RWPE2 (cell line): Measurements from ENCODE around the gene TRH.

ENCODE experiments used
- ATAC-seq: fragments of 200-7000 bp; cut with Tn5 transposase; 3 replicates; pipeline ENCODE4 v1.9.1; 2021; ENCODE audit warnings: low read depth
- DNase-seq: peaks from one replicate; pipeline ENCODE4 v3.0.0-alpha.2; 2020; ENCODE audit warnings: low spot score
- H3K27ac ChIP-seq: fragments of 450-650 bp; 2 replicates; pipeline ENCODE4 v1.5.1; 2017; ENCODE audit warnings: mild to moderate bottlenecking; ENCODE audit not compliant: poor library complexity, severe bottlenecking
- H3K27me3 ChIP-seq: fragments of 250-450 bp; sonication (Bioruptor Pico); 2 replicates; pipeline ENCODE4 v1.5.1; 2021; ENCODE audit warnings: mild to moderate bottlenecking, moderate library complexity; ENCODE audit not compliant: insufficient read depth, poor library complexity, severe bottlenecking
- H3K36me3 ChIP-seq: fragments of 250-450 bp; sonication (Bioruptor Pico); 2 replicates; pipeline ENCODE4 v1.5.1; 2020; ENCODE audit warnings: low read depth, mild to moderate bottlenecking, moderate library complexity
- H3K4me1 ChIP-seq: fragments of 250-450 bp; sonication (Bioruptor Pico); 2 replicates; pipeline ENCODE4 v1.5.1; 2021; ENCODE audit warnings: mild to moderate bottlenecking, moderate library complexity; ENCODE audit not compliant: insufficient read depth, poor library complexity, severe bottlenecking
- H3K4me3 ChIP-seq: fragments of 250-450 bp; sonication (Bioruptor Pico); 2 replicates; pipeline ENCODE4 v1.5.1; 2021; ENCODE audit warnings: mild to moderate bottlenecking, moderate library complexity; ENCODE audit not compliant: severe bottlenecking
- H3K9me3 ChIP-seq: fragments of 250-450 bp; sonication (Bioruptor Pico); 2 replicates; pipeline ENCODE4 v1.5.1; 2021; ENCODE audit warnings: mild to moderate bottlenecking, moderate library complexity; ENCODE audit not compliant: severe bottlenecking
- CTCF ChIP-seq: fragments of 450-650 bp; IDR thresholded peaks from one replicate; pipeline ENCODE4 v1.5.1; 2017; ENCODE audit warnings: mild to moderate bottlenecking, moderate library complexity; ENCODE audit not compliant: poor library complexity, severe bottlenecking

Gene TRH

GRCh38 chr3:129961141-129961541 lies 13.4 kb upstream of the TRH start:
- Histone ChIP-seq H3K9me3 (no peaks in the 10 kb centered on the region), H3K4me1 (no peaks in the 10 kb centered on the region), H3K4me3 (no peak overlapping the region), H3K36me3 (no peaks in the 10 kb centered on the region), H3K27ac (no peak overlapping the region), H3K27me3 (no peaks in the 10 kb centered on the region)
- ATAC-seq (no peak), DNase-seq (no peak)
- no peak for TF ChIP-seq CTCF

- DNase-seq (no peak), ATAC-seq (no peak)
- Histone ChIP-seq H3K27ac (no peak overlapping the region), H3K4me1 (no peaks in the 10 kb centered on the region), H3K9me3 (no peaks in the 10 kb centered on the region), H3K4me3 (no peak overlapping the region), H3K36me3 (no peaks in the 10 kb centered on the region), H3K27me3 (no peaks in the 10 kb centered on the region)
- no peak for TF ChIP-seq CTCF
These were observed 11.9 kb upstream of the TRH start for GRCh38 chr3:129962600-129962999.

GRCh38 chr3:129965937-129966336 lies 8.6 kb upstream of the TRH start:
- no peaks in the 10 kb centered on the region for H3K27me3 ChIP-seq
- no peak overlapping the region for H3K27ac ChIP-seq
- no peak for DNase-seq
- no peaks in the 10 kb centered on the region for H3K36me3 ChIP-seq
- no peak for ATAC-seq
- TF ChIP-seq CTCF: no peak
- no peaks in the 10 kb centered on the region for H3K9me3 ChIP-seq
- no peak overlapping the region for H3K4me3 ChIP-seq
- no peaks in the 10 kb centered on the region for H3K4me1 ChIP-seq

DNA sequence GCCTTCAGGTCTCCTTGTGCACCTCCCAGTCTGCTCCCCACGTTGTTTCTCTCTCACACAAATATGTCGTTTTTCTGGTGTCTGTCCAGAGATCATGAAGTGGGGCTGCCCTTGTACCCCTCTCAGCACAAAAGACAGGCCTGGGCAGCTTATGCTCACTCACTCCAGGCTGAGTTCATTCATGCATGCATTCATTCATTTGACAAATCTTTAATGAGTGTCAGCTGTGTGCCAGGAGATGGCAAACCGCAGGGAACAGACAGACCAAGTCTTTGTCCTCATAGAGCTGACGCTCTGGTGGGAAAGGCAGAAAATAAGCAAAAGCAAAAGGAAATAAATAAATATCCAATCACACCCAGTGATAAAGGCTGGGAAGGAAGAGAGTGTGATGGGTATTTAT lies 7.6 kb upstream of the TRH start:
- Histone ChIP-seq H3K4me1 (no peaks in the 10 kb centered on the region), H3K27me3 (peaks cover under 1% of the 10 kb centered on the region), H3K36me3 (no peaks in the 10 kb centered on the region), H3K4me3 (no peak overlapping the region), H3K27ac (no peak overlapping the region), H3K9me3 (no peaks in the 10 kb centered on the region)
- DNase-seq (no peak), ATAC-seq (no peak)
- TF ChIP-seq CTCF: no peak

GRCh38 chr3:129967761-129968160 lies 6.8 kb upstream of the TRH start:
- no peaks in the 10 kb centered on the region for H3K4me1 ChIP-seq
- H3K36me3 ChIP-seq: no peaks in the 10 kb centered on the region
- ATAC-seq (no peak), DNase-seq (no peak)
- H3K27me3 ChIP-seq: peaks cover 9% of the 10 kb centered on the region
- no peak overlapping the region for H3K4me3 ChIP-seq
- no peak for TF ChIP-seq CTCF
- no peaks in the 10 kb centered on the region for H3K9me3 ChIP-seq
- H3K27ac ChIP-seq: no peak overlapping the region
